Right lobe of liver (tissue), 6 donors: ENCODE measurements around the gene ZNF391. TPM values are rescaled to one million over a fixed set of nuclear protein-coding genes. Genes with fewer than 3 reads are reported as not detected.
"Not testable (repeated sequence)": the region's sequence is repeated elsewhere in the genome, so short reads cannot be mapped to it uniquely, and the experiment has no call there.

Experiments
- ATAC-seq, 4 donors: fragments of 200-7000 bp; cut with Tn5 transposase; one replicate each; pipeline ENCODE4 v1.9.1; 2020; ENCODE audit warnings: mild to moderate bottlenecking in 4 of 4, moderate library complexity in 4 of 4
- DNase-seq, 3 donors: peaks; one replicate each; pipeline ENCODE4 v3.0.0-alpha.2; 2020
- H3K27ac ChIP-seq, 3 donors: fragments of 200-600 bp; one replicate each; pipeline ENCODE4 v1.8.0; 2022
- H3K27me3 ChIP-seq, 2 donors: fragments of 200-600 bp; one replicate each; pipeline ENCODE4 v1.8.0; 2022
- H3K36me3 ChIP-seq, 4 donors: fragments of 200-600 bp; sonication (generic) in 1 of 4; one replicate each; pipeline versions ENCODE4 v1.5.1 to v1.8.0; 2017 to 2022; ENCODE audit warnings: control low read depth in 1 of 4
- H3K4me1 ChIP-seq, 4 donors: fragments of 200-600 bp; sonication (generic) in 1 of 4; one replicate each; pipeline versions ENCODE4 v1.5.1 to v1.8.0; 2017 to 2022; ENCODE audit warnings: control low read depth in 1 of 4
- H3K4me3 ChIP-seq, 3 donors: fragments of 200-600 bp; one replicate each; pipeline ENCODE4 v1.8.0; 2022
- H3K9me3 ChIP-seq, 4 donors: fragments of 200-600 bp; sonication (generic) in 1 of 4; one replicate each; pipeline versions ENCODE4 v1.5.1 to v1.8.0; 2017 to 2022; ENCODE audit warnings: control low read depth in 1 of 4
- POLR2A ChIP-seq: fragments of 450-650 bp; IDR thresholded peaks from one replicate; pipeline ENCODE4 v1.6.1; 2017; ENCODE audit warnings: antibody characterized with exemption, mild to moderate bottlenecking
- WGBS: methylation state at CpG from one replicate; pipeline ENCODE4 v1.1.6; 2018; ENCODE audit warnings: low coverage, low lambda C conversion rate; ENCODE audit not compliant: insufficient coverage; ENCODE audit errors: missing lambda C conversion rate; 5-methylcytosine and 5-hydroxymethylcytosine counted together
- intact Hi-C, 2 donors: fragments of 100-400 bp; cut with DNase I; formaldehyde crosslinking; loops; one replicate each; pipeline versions ENCODE4 v1.11.2 to v1.14.1; 2022
- total RNA-seq, 6 experiments: library from RNA; depleted of rRNA in 2 of 6; stranded (reverse); fragments of >200 nt in 2 of 6; fragmentation: NEBNext Ultra II Directional in 3 of 6; extraction: Animal tissue kit (Norgen Biotek cat#: 25700) in 3 of 6; gene quantifications; one replicate each; pipeline versions ENCODE4 v1.1.0 to v1.2.4, GENCODE V29; 2016 to 2023
- TF ChIP-seq, protein P1 (sequence below), 4 donors: fragments of 200-600 bp in 3 of 4; fragments of 450-650 bp in 1 of 4; IDR thresholded peaks; one replicate each; pipeline versions ENCODE4 v1.5.1 to v1.8.0; 2016 to 2022; ENCODE audit warnings: antibody characterized with exemption in 4 of 4, mild to moderate bottlenecking in 2 of 4
- donor health status: DM: no; HTN: yes; CAD: no.
- donor health status: DM: no; HTN: no; CAD: no.
- donor health status: DM: no; HTN: no; CAD: no.
- donor health status: DM: no; HTN: yes; CAD: no.
- donor health status: DM: no; HTN: yes; CAD: no.

ZNF391 gene
- total RNA-seq, 6 experiments from 2014 or later = 0.09 to 0.42 (median 0.18) TPM; not detected in 1

GRCh38 chr6:27414996-27415395 is 26.4 kb downstream of the ZNF391 start:
- Histone ChIP-seq H3K4me3 (no peak overlapping the region), H3K27ac (no peak overlapping the region), H3K4me1 (peaks cover 0 to 2% (median 0%) of the 10 kb centered on the region in 4 donors), H3K9me3 (peaks cover 0 to 5% (median 0%) of the 10 kb centered on the region in 4 donors), H3K36me3 (no peaks in the 10 kb centered on the region), H3K27me3 (no peaks in the 10 kb centered on the region)
- WGBS = 94% methylated on average over 1 of the region's 1 CpG
- TF ChIP-seq, protein P1, sequence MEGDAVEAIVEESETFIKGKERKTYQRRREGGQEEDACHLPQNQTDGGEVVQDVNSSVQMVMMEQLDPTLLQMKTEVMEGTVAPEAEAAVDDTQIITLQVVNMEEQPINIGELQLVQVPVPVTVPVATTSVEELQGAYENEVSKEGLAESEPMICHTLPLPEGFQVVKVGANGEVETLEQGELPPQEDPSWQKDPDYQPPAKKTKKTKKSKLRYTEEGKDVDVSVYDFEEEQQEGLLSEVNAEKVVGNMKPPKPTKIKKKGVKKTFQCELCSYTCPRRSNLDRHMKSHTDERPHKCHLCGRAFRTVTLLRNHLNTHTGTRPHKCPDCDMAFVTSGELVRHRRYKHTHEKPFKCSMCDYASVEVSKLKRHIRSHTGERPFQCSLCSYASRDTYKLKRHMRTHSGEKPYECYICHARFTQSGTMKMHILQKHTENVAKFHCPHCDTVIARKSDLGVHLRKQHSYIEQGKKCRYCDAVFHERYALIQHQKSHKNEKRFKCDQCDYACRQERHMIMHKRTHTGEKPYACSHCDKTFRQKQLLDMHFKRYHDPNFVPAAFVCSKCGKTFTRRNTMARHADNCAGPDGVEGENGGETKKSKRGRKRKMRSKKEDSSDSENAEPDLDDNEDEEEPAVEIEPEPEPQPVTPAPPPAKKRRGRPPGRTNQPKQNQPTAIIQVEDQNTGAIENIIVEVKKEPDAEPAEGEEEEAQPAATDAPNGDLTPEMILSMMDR (IDR thresholded peaks at IDR 0.05) = no peak
- TF ChIP-seq POLR2A = no peak
- intact Hi-C loops = no loop called here
- DNase-seq = no peak
- ATAC-seq = no peak

DNA sequence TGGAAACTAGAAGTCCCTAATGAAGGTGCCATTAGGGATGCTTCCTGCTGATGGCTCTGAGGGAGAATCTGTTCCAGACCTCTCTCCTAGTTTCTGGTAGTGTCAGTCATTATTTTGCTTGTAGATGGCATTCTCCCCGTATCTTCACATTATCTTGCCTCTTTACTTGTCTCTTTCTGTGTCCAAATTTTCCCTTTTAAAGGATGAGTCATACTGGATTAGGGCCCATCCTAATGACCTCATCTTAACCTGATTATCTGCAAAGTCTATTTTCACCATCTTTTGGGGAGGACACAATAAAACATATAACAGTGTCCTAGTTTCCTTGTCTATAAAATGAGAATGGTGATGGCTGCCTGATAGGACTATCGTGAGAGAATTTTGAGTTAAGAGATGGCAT is 27.3 kb downstream of the ZNF391 start:
- H3K27ac ChIP-seq = no peak overlapping the region
- H3K4me3 ChIP-seq = no peak overlapping the region
- peaks cover 0 to 5% (median 0%) of the 10 kb centered on the region in 4 donors for H3K9me3 ChIP-seq
- no peaks in the 10 kb centered on the region for H3K27me3 ChIP-seq
- ATAC-seq = no peak
- DNase-seq = no peak
- H3K4me1 ChIP-seq = peaks cover 0 to 2% (median 0%) of the 10 kb centered on the region in 4 donors
- TF ChIP-seq, protein P1 (IDR thresholded peaks at IDR 0.05) = no peak
- TF ChIP-seq POLR2A = no peak
- no peaks in the 10 kb centered on the region for H3K36me3 ChIP-seq
- WGBS = 69% methylated on average over 2 of the region's 2 CpGs
- intact Hi-C loops = no loop called here

- intact Hi-C loops = no loop called here
- ATAC-seq (no peak), DNase-seq (no peak)
- Histone ChIP-seq H3K27me3 (no peaks in the 10 kb centered on the region), H3K36me3 (no peaks in the 10 kb centered on the region), H3K4me1 (peaks cover 0 to 2% (median 0%) of the 10 kb centered on the region in 4 donors), H3K9me3 (peaks cover 0 to 5% (median 0%) of the 10 kb centered on the region in 4 donors), H3K4me3 (no peak overlapping the region), H3K27ac (no peak overlapping the region)
- TF ChIP-seq, protein P1 (IDR thresholded peaks at IDR 0.05) = no peak
- TF ChIP-seq POLR2A = no peak
These were observed 30.8 kb downstream of the ZNF391 start for GRCh38 chr6:27419363-27419762.

GRCh38 chr6:27422651-27423332 is 34.2 kb downstream of the ZNF391 start:
- DNase-seq = no peak
- intact Hi-C loops = no loop called here
- H3K4me1 ChIP-seq = no peaks in the 10 kb centered on the region
- H3K9me3 ChIP-seq = no peaks in the 10 kb centered on the region
- no peak for ATAC-seq
- H3K27ac ChIP-seq = no peak overlapping the region
- WGBS = 53% methylated on average over 27 of the region's 32 CpGs
- no peak for TF ChIP-seq POLR2A
- TF ChIP-seq, protein P1 (IDR thresholded peaks at IDR 0.05) = no peak
- H3K36me3 ChIP-seq = no peaks in the 10 kb centered on the region
- no peaks in the 10 kb centered on the region for H3K27me3 ChIP-seq
- H3K4me3 ChIP-seq = no peak overlapping the region

DNA sequence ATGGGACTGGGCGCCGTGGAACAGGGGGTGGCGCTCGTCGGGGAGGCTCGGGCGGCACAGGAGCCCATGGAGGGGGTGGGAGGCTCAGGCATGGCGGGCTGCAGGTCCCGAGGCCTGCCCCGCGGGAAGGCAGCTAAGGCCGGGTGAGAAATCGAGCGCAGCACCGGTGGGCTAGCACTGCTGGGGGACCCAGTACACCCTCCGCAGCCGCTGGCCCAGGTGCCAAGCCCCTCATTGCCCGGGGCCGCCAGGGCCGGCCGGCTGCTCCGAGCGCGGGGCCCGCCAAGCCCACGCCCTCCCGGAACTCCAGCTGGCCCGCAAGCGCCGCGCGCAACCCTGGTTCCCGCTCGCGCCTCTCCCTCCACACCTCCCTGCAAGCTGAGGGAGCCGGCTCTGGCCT is 36.3 kb downstream of the ZNF391 start:
- intact Hi-C loops, H3K36me3 ChIP-seq, H3K4me3 ChIP-seq, DNase-seq, H3K27me3 ChIP-seq, H3K27ac ChIP-seq, ATAC-seq, H3K4me1 ChIP-seq, H3K9me3 ChIP-seq: not testable (repeated sequence)
- no CpG with 5 or more reads among the region's 36 CpGs for WGBS
